GM12872 (cell line): ENCODE measurements around the gene ZDHHC8.
A peak's percentile ranks its signal among the peaks of the same experiment; 100 is the strongest.

Source experiments
- CTCF ChIP-seq: IDR thresholded peaks from 3 replicates; pipeline ENCODE4 v1.5.1; 2011; ENCODE audit warnings: low read depth, mild to moderate bottlenecking, low read length, moderate library complexity; ENCODE audit not compliant: insufficient read depth

ZDHHC8 gene

GRCh38 chr22:20186183-20186870 lies 54.7 kb downstream of the ZDHHC8 start:
- 0 out of 3 replicates have a peak, but pooled peaks have one; percentile 17 for TF ChIP-seq CTCF

GRCh38 chr22:20186871-20187546 lies 55.4 kb downstream of the ZDHHC8 start:
- no peak for TF ChIP-seq CTCF

- no peak for TF ChIP-seq CTCF
Observed at GRCh38 chr22:20187777-20188566, 56.4 kb downstream of the ZDHHC8 start.

- no peak for TF ChIP-seq CTCF
Observed at GRCh38 chr22:20188567-20188877, 56.9 kb downstream of the ZDHHC8 start.

GRCh38 chr22:20191000-20191515 lies 59.5 kb downstream of the ZDHHC8 start:
- TF ChIP-seq CTCF, result no peak

- no peak for TF ChIP-seq CTCF
Observed at GRCh38 chr22:20191803-20192202, 60.2 kb downstream of the ZDHHC8 start.

- no peak for TF ChIP-seq CTCF
Observed at GRCh38 chr22:20192293-20192971, 60.8 kb downstream of the ZDHHC8 start.
